B cell (primary cell): ENCODE data around the gene MCF2L. TPM values are rescaled to one million over a fixed set of nuclear protein-coding genes. Genes with fewer than 3 reads are reported as not detected.

Experiments used
- ATAC-seq: fragments of 200-7000 bp; cut with Tn5 transposase; one replicate; pipeline ENCODE4 v1.10.0; 2021; ENCODE audit warnings: low read depth, mild to moderate bottlenecking, moderate number of reproducible peaks, moderate library complexity
- CTCF ChIA-PET: fragments of 350-600 bp; sonication (Branson Sonifier 250); formaldehyde crosslinking; loops from one replicate; lab custom pipeline; 2021; ENCODE audit warnings: antibody characterized with exemption, inconsistent platforms; lab: Charles Lee
- POLR2A ChIA-PET: fragments of 350-600 bp; sonication (Branson Sonifier 250); formaldehyde crosslinking; loops from one replicate; lab custom pipeline; 2021; ENCODE audit warnings: antibody characterized with exemption; lab: Charles Lee
- DNase-seq: peaks from one replicate; pipeline ENCODE4 v3.0.0; 2013
- H2AFZ ChIP-seq: 2 replicates; pipeline ENCODE4 v1.6.1; 2012; ENCODE audit warnings: mild to moderate bottlenecking, low read depth, low read length; ENCODE audit not compliant: insufficient read depth, poor library complexity, severe bottlenecking
- H3K27ac ChIP-seq, 2 donors: 1 replicate in 1 of 2; 2 replicates in 1 of 2; pipeline ENCODE4 v1.5.1; 2012 to 2013; ENCODE audit warnings: low read length in 2 of 2, mild to moderate bottlenecking in 2 of 2, moderate library complexity in 1 of 2
- H3K27me3 ChIP-seq, 4 experiments: fragments of 200-600 bp in 1 of 4; sonication (generic) in 1 of 4; replicated peaks in 1 of 4; 1 replicate in 2 of 4; 2 replicates in 2 of 4; pipeline versions ENCODE4 v1.6.1 to v1.7.0; 2013 to 2016; ENCODE audit warnings: low read length in 3 of 4, mild to moderate bottlenecking in 2 of 4, mixed read lengths in 1 of 4, moderate library complexity in 1 of 4; ENCODE audit not compliant: insufficient read depth in 4 of 4, control insufficient read depth in 3 of 4; ENCODE audit errors: control extremely low read depth in 1 of 4
- H3K36me3 ChIP-seq, 2 experiments: replicated peaks in 1 of 2; 1 replicate in 1 of 2; 2 replicates in 1 of 2; pipeline versions ENCODE4 v1.6.1 to v1.7.1; 2013; ENCODE audit warnings: low read length in 1 of 2; ENCODE audit not compliant: insufficient read depth in 2 of 2, control insufficient read depth in 1 of 2; ENCODE audit errors: control extremely low read depth in 1 of 2, extremely low read depth in 1 of 2
- H3K4me1 ChIP-seq, 2 donors: fragments of 200-600 bp in 1 of 2; sonication (generic) in 1 of 2; 1 replicate in 1 of 2; 2 replicates in 1 of 2; pipeline versions ENCODE4 v1.5.1 to v1.6.1; 2013 to 2017; ENCODE audit warnings: low read length in 2 of 2; ENCODE audit not compliant: control insufficient read depth in 2 of 2, insufficient read depth in 2 of 2
- H3K4me2 ChIP-seq: replicated peaks from 2 replicates; pipeline ENCODE3; 2012; ENCODE audit warnings: mild to moderate bottlenecking, low read depth, low read length; ENCODE audit not compliant: poor library complexity, severe bottlenecking
- H3K4me3 ChIP-seq, 5 experiments: fragments of 200-600 bp in 1 of 5; sonication (generic) in 1 of 5; 1 replicate in 3 of 5; 2 replicates in 2 of 5; pipeline versions ENCODE4 v1.5.1 to v1.7.0; 2011 to 2016; ENCODE audit warnings: low read length in 4 of 5, mild to moderate bottlenecking in 4 of 5, low read depth in 2 of 5, control low read depth in 1 of 5, moderate library complexity in 1 of 5; ENCODE audit not compliant: insufficient read depth in 1 of 5; ENCODE audit errors: control extremely low read depth in 1 of 5, extremely low read depth in 1 of 5
- H3K79me2 ChIP-seq: fragments of 200-600 bp; sonication (generic); one replicate; pipeline ENCODE4 v1.6.0; 2016; ENCODE audit warnings: low read length; ENCODE audit not compliant: control insufficient read depth, insufficient read depth
- H3K9ac ChIP-seq: fragments of 200-600 bp; sonication (generic); 2 replicates; pipeline ENCODE4 v1.6.1; 2017; ENCODE audit warnings: mild to moderate bottlenecking, low read length, moderate library complexity
- H3K9me3 ChIP-seq, 3 donors: one replicate each; pipeline versions ENCODE4 v1.6.1 to v1.7.1; 2013; ENCODE audit warnings: low read length in 2 of 3; ENCODE audit not compliant: control insufficient read depth in 2 of 3, insufficient read depth in 1 of 3; ENCODE audit errors: control extremely low read depth in 1 of 3
- H4K20me1 ChIP-seq: 2 replicates; pipeline ENCODE4 v1.6.0; 2012; ENCODE audit warnings: mild to moderate bottlenecking, low read length; ENCODE audit not compliant: insufficient read depth, control insufficient read depth, poor library complexity, severe bottlenecking
- H3K27ac Mint-ChIP-seq: one replicate; pipeline ENCODE4 v1.8.0; 2021; ENCODE audit warnings: mixed read lengths
- H3K27me3 Mint-ChIP-seq: one replicate; pipeline ENCODE4 v1.8.0; 2021; ENCODE audit warnings: mixed read lengths
- H3K4me1 Mint-ChIP-seq: one replicate; pipeline ENCODE4 v1.8.0; 2021; ENCODE audit warnings: mixed read lengths
- H3K4me3 Mint-ChIP-seq: one replicate; pipeline ENCODE4 v1.8.0; 2021; ENCODE audit warnings: mixed read lengths
- H3K9me3 Mint-ChIP-seq: one replicate; pipeline ENCODE4 v1.8.0; 2022; ENCODE audit warnings: mixed read lengths; ENCODE audit not compliant: insufficient read depth
- EZH2 ChIP-seq: IDR thresholded peaks from 2 replicates; pipeline ENCODE4 v1.6.1; 2012; ENCODE audit warnings: borderline replicate concordance, low read depth, mild to moderate bottlenecking, moderate library complexity, low read length; ENCODE audit not compliant: insufficient read depth, poor library complexity, severe bottlenecking
- WGBS: methylation state at CpG from one replicate; pipeline ENCODE4 v1.1.5; 2013; ENCODE audit warnings: missing lambda C conversion rate; ENCODE audit not compliant: insufficient coverage; 5-methylcytosine and 5-hydroxymethylcytosine counted together
- intact Hi-C: fragments of 100-400 bp; cut with micrococcal nuclease; formaldehyde crosslinking; loops from one replicate; pipeline ENCODE4 v1.10.0; 2022
- polyA plus RNA-seq: library from polyadenylated mRNA; depleted of rRNA; stranded (reverse); fragments of >200 nt; gene quantifications from 2 replicates; pipeline ENCODE4 v1.2.3, GENCODE V29; 2012
- total RNA-seq, 2 donors: library from RNA; stranded (reverse); fragments of 120-200 nt in 1 of 2; gene quantifications; 1 replicate in 1 of 2; 2 replicates in 1 of 2; pipeline versions ENCODE4 v1.2.3 to v1.2.4, GENCODE V29; 2013 to 2022
- TF ChIP-seq, protein P1 (sequence below): fragments of 200-600 bp; IDR thresholded peaks from one replicate; pipeline ENCODE4 v1.8.0; 2022; ENCODE audit warnings: antibody characterized with exemption, mild to moderate bottlenecking

The MCF2L gene
- total and polyA plus RNA-seq, 2 donors (not counting 1 experiment from before 2014, with no cell fraction given), result 3.7 to 8.2 TPM

DNA sequence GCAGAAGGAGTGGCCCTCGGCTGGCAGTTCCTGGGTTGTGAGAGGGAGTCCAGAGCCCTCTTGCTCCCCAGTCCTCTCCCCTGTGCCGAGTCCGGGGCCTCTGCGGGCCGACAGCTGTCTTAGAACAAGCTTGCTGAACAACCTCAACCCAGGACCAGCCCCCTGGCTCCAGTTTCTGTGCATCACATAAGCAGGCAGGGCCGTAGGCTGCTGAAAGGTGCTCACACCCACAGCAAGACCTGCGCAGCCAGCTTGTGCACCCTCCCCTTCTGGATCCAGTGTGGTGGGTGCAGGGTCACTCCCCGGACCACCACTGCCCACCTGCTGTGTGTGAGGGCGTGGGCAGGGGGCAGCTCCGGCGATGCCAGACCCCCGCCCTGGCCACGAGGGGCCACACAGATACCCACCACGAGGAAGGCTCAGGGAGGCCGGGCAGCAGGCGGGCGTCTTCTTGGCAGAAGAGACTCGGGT lies 111.4 kb downstream of the MCF2L start:
- WGBS, result 93% methylated on average over 17 of the region's 18 CpGs
- POLR2A ChIA-PET, result no interaction called here

DNA sequence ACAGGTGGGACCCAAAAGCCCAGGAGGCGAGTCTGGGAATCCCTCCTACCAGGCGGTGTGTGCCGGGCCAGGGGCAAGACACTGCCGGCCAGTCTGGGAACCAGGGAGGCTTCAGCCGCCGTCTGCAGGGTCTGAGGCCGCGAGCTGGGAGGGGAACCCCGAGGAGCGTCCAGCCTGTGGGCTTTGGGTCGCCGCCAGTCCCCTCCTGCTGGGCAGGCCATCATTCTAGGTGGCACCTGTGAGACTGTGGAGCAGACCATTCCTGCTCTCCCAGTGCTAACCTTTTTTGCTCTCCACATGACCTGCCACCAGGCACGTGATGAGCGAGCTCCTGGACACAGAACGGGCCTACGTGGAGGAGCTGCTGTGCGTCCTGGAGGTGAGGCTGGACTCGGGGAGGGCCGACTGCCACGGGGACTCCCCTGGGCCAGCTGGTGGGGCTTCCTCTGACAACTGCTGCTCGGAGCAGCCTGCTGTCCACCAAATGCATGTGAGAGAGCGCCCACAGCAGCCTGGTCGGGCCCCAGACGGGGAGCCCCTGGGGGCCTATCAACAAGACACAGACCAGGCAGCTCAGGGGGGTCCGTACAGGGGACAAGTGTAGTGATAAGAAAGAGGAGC lies 112.0 kb downstream of the MCF2L start:
- Histone ChIP-seq H3K9me3 (peaks cover 0 to 24% (median 0%) of the 10 kb centered on the region in 3 donors), H3K4me1 (no peaks in the 10 kb centered on the region), H3K27ac (no peak overlapping the region), H3K79me2 (no peaks in the 10 kb centered on the region), H3K9ac (no peak overlapping the region), H4K20me1 (no peaks in the 10 kb centered on the region), H3K36me3 (no peaks in the 10 kb centered on the region), H3K4me3 (no peak overlapping the region), H3K27me3 (no peaks in the 10 kb centered on the region), H2AFZ (no peak overlapping the region), H3K4me2 (no peak overlapping the region)
- ChIA-PET POLR2A (no interaction called here), CTCF (no interaction called here)
- 93% methylated on average over 23 of the region's 25 CpGs for WGBS
- no peak for ATAC-seq
- TF ChIP-seq EZH2, result no peak
- TF ChIP-seq, protein P1, sequence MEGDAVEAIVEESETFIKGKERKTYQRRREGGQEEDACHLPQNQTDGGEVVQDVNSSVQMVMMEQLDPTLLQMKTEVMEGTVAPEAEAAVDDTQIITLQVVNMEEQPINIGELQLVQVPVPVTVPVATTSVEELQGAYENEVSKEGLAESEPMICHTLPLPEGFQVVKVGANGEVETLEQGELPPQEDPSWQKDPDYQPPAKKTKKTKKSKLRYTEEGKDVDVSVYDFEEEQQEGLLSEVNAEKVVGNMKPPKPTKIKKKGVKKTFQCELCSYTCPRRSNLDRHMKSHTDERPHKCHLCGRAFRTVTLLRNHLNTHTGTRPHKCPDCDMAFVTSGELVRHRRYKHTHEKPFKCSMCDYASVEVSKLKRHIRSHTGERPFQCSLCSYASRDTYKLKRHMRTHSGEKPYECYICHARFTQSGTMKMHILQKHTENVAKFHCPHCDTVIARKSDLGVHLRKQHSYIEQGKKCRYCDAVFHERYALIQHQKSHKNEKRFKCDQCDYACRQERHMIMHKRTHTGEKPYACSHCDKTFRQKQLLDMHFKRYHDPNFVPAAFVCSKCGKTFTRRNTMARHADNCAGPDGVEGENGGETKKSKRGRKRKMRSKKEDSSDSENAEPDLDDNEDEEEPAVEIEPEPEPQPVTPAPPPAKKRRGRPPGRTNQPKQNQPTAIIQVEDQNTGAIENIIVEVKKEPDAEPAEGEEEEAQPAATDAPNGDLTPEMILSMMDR, result no peak
- Mint-ChIP-seq H3K27me3 (no peaks in the 10 kb centered on the region), H3K4me1 (no peaks in the 10 kb centered on the region), H3K9me3 (no peaks in the 10 kb centered on the region), H3K4me3 (no peak overlapping the region), H3K27ac (no peak overlapping the region)
- no peak for DNase-seq
- intact Hi-C loops, result no loop called here

More for the DNA sequence above, 111.4 kb downstream of the MCF2L start:
- Histone ChIP-seq H3K27ac (no peak overlapping the region), H2AFZ (no peak overlapping the region), H4K20me1 (no peaks in the 10 kb centered on the region), H3K9ac (no peak overlapping the region), H3K4me2 (no peak overlapping the region), H3K79me2 (no peaks in the 10 kb centered on the region), H3K4me3 (no peak overlapping the region), H3K27me3 (no peaks in the 10 kb centered on the region), H3K36me3 (no peaks in the 10 kb centered on the region), H3K9me3 (peaks cover 0 to 22% (median 0%) of the 10 kb centered on the region in 3 donors), H3K4me1 (no peaks in the 10 kb centered on the region)
- no peaks in the 10 kb centered on the region for H3K27me3 Mint-ChIP-seq
- H3K4me3 Mint-ChIP-seq, result no peak overlapping the region
- H3K27ac Mint-ChIP-seq, result no peak overlapping the region
- ATAC-seq (no peak), DNase-seq (no peak)
- intact Hi-C loops, result no loop called here
- TF ChIP-seq, protein P1, result no peak
- TF ChIP-seq EZH2, result no peak
- no peaks in the 10 kb centered on the region for H3K4me1 Mint-ChIP-seq
- CTCF ChIA-PET, result no interaction called here
- H3K9me3 Mint-ChIP-seq, result no peaks in the 10 kb centered on the region
